ENCODE data around the gene XPO6.

- TF ChIP-seq, protein P1, sequence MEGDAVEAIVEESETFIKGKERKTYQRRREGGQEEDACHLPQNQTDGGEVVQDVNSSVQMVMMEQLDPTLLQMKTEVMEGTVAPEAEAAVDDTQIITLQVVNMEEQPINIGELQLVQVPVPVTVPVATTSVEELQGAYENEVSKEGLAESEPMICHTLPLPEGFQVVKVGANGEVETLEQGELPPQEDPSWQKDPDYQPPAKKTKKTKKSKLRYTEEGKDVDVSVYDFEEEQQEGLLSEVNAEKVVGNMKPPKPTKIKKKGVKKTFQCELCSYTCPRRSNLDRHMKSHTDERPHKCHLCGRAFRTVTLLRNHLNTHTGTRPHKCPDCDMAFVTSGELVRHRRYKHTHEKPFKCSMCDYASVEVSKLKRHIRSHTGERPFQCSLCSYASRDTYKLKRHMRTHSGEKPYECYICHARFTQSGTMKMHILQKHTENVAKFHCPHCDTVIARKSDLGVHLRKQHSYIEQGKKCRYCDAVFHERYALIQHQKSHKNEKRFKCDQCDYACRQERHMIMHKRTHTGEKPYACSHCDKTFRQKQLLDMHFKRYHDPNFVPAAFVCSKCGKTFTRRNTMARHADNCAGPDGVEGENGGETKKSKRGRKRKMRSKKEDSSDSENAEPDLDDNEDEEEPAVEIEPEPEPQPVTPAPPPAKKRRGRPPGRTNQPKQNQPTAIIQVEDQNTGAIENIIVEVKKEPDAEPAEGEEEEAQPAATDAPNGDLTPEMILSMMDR (IDR thresholded peaks at IDR 0.05; ENCODE audit: low read depth, low read length), result no peak
- no peak for TF ChIP-seq POLR2A (IDR thresholded peaks at IDR 0.05; ENCODE audit: extremely low read depth, insufficient read length)
These were observed 48.0 kb upstream of the XPO6 start for GRCh38 chr16:28259781-28260150.
